Fibroblast of skin of back (primary cell): ENCODE data around the gene PAX5.

Source experiments
- DNase-seq: peaks from one replicate; pipeline ENCODE4 v3.0.0-alpha.2; 2013

Gene PAX5

DNA sequence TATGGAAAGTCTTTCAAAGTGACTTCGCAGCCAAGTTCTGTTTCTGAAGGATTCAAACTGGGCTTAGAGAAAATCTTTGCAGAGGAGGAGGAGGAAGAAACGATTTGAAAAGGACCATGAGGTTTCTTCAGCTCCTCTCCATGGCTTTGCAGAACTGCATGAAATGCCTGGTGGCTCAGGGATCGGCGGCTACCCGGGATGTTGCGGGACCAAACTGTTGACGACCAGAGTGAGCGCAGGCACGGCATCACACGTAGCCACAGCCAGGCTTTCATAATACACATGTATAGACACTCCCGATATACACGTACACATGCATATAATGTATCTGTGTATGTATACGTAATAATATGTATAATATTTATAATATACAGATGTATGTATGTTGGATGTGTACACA lies 180.0 kb downstream of the PAX5 start:
- no peak for DNase-seq

DNA sequence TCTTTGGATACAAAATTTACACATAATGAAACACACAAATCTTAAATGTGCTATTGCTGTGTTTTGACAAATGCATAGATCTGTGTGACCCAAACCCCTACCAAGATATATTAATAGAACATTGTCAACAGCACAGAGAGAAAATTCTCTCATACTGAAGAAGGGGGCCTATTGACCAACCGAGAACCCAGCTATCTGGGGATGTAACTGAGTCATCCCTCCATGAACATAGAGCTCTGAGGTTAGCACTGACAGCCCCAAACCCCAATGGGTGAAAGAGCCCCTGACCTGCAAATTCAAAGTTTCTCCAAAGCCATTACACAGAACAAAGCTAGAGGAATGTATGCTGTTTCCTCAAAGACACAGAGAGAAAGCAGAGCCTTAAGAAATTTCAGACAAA lies 180.8 kb downstream of the PAX5 start:
- DNase-seq: no peak

DNA sequence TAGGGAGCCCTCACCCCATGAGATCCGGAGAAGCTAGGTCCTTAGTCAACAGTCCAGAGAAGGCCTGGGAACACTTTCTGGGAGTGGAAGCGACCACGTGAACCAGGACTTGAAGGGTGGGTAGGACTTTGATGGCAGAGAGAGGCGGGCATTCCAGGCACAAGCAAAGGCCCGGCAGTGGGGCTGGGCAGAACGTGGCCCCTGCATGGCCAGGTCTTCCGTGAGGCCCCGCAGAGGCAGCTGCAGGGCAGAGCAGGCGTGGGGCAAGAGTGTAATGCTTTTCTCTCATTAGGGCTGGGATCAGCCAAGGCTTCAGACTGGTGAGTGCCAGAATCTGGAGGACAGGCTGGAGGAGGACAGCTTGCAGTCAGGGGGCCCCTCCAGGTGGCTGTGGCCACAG lies 184.1 kb downstream of the PAX5 start:
- DNase-seq: no peak

DNA sequence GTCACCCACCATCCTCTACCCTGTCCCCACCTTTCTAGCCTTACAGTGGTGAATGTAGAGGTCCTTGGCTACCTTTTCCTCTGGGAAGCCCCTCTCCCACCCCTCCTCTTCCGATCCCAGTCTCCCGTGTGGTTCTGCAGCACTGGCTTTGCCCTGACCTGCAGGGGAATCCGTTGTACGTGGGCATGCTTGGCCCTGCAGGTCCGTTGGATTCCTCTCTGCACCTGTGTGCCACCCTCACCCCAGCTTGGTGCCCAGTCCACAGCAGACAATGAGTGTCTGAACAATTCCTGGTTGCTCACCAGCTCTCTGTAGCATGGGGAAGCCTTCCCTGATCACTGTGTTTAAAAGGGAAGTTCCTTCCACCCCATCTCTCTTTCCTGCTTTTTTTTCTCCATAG lies 185.1 kb downstream of the PAX5 start:
- DNase-seq: no peak

DNA sequence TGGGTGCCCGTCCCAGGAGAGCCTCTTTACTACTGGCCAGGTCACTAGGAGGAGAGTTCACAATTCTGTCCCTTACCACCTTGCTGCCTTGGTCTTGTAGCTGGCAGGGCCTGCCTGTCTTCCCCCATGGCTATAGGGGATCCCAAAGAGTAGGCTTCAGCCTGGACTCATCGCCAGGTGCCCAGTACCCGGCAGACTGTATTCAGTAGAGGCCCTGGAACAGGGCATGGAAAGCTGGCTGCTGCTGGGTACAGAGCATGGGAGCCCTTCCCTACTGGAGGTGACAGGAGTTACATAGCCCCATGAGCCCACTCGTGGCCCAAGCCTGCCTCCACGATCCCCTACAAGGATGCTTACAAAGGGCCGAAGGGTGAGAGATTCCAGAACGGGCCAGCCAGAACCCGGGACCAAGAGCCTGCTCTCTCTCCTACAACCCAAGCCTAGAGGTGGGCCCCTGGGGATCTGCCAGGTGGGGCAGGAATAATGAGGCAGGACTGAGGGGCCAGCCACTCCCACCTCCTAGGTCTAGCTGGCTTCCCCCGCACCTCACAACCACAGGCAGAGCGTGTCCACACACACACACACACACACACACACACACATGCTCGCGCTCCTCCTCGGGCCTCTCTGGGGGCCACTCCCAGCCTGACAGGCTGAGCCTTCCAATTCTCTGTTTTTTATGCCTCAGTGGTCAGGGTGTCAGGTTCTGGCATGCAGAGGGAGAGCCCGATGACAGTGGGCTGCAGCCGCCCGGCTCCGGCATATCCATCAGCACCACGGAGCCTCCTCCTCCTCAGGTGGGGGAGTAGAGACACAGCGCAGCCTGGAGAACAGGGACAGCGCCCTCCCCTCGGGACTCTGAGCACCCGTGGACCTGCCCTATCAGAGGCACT lies 186.0 kb downstream of the PAX5 start:
- no peak for DNase-seq

DNA sequence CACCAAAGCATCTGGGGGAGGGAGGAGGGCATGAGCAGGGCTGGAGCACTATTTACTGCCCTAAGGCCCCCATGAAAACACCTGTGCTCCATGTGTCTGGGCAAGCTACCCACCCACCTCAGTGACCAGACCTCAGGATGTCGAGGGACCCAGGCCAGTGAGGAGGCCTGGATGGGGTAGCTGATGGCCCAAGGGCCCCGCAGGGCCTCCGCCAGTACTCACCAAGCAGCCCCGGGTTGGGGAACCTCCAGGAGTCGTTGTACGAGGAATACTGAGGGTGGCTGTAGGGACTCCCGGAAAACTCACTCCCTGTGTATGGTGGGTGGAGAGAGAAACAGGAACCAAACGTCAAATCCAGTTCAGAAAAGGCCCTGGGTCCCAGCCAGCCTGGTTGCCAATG lies 187.4 kb downstream of the PAX5 start:
- no peak for DNase-seq

DNA sequence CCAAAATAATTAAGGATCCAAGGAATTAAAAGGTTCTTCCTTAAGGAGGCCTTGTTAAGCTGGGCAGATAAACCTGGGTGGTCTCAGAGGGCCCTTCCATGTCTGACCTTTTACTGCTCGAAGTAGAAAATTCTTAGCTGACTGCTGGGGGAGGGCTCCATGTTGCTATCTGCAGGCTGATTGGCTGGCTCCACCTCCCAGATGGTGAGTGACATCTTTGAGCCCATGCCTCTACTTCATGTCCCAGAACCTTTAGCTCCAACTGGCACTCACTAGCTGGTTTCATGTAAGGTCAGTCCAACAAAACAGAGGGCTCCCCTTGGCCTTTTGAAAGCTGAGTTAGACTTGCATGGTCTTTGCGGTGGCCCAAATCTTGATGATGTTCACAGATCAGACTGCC lies 188.2 kb downstream of the PAX5 start:
- no peak for DNase-seq

DNA sequence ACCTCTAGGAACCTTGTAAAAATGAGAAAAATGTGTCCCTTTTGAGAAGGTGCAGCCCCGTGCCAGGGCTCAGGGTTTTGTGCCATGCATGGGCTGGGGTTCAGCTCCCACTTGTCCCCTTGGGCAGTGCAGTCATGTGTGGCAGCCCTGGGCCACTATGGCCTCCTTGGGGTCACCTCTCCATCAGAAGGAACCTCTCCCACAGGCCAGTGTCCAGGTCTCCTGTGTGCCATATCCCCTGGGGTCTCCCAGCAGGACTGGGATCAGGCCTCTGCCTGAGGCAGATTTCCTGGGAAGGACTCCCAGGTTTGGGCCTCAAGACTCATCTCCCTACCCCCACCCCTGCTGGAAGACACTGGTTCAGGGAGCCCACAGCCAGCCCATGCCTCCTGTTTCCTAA lies 189.1 kb downstream of the PAX5 start:
- no peak for DNase-seq

DNA sequence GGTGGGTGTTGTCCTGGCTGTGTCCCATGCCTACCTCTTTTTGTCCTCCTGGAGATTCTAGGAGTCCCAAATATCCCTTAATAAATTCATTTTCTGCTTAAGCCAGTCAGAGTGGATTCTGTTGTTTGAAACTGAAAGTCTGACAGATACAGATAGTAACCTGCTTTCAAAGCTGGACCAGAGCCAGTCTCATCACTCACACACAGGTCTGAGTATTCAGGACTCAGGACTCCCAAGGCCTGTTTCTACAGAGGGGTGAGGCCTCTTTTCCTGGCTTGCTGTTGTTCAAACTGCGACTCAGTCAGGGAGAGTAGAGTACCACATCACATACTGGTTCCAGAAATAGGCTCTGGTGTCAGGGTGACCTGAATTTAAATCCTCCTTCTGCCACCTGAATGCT lies 190.1 kb downstream of the PAX5 start:
- DNase-seq: no peak

DNA sequence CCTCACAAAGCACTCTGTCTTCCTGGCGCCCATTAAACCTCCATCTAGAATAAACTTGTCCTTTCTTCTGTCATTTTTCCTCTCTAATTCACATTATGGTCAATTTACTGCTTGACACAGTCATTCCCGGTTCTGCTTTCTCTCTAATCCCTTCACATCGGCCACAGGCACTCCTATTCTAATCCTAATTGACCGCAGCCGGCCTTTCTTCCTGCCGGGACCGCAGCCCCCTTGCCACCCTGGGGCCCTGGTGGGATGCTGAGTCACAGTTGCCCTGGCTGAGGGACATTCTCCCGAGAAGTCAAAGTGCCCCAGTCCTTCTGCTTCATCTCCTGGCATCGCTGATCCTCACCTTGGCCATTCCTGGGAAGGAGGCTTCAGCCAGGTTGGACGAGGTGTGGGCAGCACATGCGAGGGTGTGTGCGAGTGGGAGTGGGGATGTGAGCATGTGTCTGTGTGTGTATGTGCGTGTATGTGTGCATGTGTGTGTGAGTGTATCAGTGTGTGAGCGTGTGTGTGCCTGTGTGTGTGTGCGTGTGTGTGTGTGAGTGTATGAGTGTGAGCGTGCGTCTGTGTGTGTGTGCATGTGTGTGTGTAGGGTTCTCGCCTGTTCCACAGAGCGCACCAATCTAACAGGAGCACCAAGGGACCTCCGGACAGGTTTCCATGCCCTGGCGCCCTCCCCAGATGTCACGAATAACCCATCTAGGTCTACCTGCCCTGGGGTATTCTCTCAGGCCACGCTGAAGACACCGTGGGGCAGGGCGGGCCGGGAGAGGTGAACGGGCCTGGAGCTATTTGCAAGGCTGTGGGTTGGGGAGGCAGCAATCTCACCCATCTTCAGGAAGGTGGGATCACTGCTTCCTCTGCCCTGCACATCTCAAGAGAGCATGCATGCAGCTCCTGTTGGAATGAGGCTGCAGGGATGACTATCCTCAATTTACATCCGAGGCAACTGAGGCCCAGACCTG lies 191.2 kb downstream of the PAX5 start:
- no peak for DNase-seq

DNA sequence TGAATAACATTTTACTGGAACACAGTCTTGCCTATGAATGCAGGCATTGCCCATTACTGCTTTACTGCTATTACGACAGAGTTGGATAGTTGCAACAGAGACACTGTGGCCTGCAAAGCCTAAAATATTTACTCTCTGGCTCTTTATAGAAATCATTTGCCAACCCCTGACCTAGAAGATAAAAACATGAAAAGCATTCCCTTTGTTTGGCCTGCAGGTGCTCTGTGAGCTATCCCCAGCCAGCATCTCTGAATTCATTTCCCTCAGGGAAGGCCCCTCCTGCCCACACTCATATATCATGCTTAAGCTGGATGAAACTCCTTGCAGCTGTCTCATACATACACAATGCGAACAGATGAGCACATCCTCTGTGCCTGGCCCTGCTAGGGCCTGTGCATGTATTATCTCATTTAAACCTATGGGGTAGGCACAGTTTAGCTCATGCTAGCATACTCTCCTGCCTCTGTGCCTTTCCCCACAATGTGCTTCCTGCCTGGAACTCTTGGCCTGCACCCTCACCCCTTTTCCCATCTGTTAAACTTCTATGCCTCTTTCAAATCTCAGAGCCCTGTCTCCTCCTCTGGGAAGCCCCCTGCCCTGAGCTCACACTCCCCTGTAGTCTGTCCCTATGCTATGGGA lies 193.1 kb downstream of the PAX5 start:
- no peak for DNase-seq

DNA sequence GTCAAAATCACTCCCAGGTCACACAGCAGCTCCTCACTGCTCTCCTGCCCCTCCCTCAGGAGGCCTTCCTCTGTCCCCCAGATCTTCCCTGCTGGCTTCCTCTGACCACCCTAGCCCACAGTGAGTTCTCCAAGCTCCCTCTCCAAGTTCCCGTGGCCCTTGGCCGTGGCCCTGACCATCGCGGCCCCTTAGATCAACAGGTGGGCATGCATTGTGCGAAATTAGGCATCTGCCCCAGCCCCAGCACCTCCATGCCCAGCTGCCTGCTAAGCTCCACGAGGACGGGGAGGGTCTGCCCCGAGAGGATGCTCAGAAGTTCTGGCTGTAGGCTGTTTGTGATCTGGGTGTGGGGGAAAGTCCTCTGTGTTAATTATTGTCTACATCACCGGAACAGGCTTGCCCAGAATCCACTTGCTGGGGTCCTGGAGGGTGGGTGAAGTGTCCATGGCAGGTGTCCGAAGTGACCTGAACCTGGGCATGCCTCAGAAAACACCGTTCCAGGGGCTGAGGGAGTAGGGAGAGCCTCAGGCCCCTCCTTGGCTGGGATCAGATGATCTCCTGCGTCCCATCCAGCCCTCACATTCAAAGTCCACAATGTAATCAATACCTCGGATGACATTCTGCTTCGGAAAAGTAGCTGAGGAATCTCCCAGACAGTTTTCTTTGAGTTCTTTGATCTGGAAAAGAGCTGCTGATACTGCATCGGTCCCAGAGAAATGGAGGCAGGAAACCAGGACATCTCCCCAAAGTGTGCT lies 194.8 kb downstream of the PAX5 start:
- no peak for DNase-seq

DNA sequence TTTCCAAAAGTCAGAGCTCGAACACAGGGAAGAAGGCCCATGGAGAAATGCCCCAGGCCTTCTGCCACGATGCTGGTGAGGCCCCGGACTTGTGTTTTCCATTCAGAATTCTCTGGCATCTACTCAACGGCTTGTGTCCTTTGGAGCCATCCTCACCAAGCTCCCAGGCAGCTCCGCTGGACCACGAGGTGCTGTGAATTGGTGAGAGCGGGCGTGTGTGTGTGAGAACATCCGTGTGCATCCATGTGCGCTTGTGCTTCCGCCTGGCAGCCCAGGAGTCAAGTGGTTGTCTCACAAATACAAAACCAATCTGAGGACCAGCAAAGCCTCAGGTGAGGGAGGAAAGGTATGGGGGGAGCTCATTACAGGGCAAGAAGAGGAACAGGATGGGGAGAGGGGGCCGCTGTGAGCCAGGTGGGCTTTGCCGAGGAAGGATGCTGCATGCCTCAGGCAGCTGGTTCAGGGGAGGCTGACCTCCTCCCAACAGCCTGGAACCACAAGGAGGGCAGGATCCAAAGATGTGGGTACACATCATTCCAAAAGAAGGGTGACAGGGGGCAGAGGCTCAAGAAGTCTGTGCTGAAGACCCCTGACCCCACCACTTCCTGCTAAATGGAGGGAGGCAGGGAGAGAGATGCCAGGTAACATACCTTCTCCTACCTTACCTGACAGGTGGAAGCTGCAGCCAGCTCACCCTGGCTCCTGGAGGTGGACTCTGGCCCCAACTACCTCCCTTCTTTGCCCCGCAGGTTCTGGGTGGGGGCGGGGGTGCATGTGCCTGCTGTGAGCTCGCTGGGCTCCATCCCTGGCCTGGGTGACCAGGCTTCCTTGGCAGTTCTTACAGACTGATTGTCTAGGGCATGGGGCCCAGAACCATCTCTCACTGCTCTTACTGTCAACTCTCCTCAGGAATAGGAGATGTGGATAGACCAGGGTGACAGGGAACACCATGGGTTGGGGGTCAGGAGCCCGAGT lies 196.3 kb downstream of the PAX5 start:
- DNase-seq: no peak

DNA sequence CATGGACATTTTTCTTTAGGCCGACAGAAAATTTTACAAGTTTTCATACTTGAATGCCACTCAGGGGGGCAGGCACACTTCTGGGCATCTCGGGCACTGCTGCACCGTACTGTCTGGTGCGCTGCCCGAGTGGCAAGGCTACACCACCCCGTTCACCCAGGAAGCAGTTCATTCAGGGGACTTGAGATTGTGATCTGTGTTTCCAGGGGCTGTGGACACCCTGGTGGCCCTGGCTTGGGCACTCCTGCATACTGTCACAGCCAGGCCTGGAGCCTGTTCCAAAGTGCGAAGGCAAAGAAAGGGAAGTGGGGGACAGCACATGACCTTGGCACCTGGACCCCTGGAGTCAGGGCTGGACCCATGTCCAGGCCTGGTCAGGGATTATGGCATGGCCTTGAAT lies 197.6 kb downstream of the PAX5 start:
- no peak for DNase-seq

DNA sequence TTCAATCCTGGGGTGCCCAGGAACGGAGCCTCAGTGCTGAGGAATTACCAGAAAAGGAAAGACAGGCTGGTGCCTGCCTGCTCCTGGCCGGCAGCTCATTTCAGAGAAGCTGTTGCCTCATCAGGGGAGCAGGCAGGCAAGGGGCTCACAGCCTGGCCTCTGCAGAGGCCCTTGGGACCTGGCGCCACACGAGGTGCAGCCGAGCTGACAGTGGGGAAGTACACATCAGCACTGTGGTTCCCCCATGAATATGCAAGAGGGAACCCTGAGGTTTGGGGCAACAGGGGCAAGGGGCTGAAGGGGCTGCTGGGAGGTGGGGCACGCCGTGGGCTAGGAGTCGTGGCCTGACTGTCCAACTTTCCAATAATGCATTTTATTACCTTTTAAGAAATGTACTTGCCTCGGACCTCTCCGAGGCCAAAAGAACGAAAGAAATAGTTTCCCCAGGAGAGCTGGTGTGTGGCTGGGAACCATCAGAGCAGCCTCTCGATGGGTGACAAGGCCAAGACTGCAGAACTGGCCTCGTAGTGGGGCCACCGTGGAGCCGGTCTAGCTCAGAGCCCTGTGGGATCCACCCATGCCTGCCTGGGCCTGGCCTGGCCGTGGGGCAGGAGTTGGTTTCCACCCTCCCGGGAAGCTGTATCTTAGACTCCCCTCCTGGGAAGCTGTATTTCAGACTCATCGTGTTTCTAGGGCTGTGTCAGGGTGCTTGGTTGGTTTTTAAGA lies 198.6 kb downstream of the PAX5 start:
- DNase-seq: no peak

DNA sequence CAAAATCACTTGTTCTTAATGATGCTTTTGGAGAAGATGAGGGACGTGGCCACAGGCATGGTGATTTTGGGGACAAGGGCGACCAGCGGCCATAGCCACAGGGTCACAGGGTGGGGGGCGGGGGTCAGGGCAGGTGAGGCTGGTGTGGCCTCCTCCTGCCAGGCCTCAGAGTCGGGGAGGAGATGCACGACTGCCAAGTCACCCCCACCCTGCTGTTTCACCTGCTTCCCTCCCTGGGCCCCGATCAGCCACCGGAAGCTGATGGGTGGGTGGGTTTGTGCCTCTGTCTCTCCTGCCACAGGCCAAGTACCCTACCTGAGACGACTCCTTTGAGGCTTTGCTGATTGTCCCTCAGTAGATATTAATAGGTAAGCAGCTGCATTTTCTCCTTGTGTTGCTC lies 199.3 kb downstream of the PAX5 start:
- no peak for DNase-seq

DNA sequence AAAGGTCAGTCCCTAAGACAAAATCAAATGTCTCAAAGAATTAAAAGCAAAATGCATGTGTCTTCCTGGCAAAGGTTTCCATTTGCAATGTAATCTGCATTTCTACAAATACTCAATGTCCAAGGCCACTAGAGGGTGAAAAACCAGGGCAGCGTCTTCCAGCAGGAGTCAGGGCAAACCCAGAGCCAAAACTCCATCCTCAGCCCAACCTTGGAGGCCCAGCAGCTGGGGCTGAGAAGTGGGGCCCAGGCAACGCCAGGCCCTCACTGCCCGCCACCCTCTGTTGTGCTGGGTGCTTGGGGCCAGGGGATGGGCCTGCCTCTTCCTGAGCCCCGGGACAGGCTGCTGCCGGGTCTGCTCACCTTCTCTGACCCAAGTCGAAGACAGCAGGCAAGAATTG lies 200.1 kb downstream of the PAX5 start:
- DNase-seq: no peak

DNA sequence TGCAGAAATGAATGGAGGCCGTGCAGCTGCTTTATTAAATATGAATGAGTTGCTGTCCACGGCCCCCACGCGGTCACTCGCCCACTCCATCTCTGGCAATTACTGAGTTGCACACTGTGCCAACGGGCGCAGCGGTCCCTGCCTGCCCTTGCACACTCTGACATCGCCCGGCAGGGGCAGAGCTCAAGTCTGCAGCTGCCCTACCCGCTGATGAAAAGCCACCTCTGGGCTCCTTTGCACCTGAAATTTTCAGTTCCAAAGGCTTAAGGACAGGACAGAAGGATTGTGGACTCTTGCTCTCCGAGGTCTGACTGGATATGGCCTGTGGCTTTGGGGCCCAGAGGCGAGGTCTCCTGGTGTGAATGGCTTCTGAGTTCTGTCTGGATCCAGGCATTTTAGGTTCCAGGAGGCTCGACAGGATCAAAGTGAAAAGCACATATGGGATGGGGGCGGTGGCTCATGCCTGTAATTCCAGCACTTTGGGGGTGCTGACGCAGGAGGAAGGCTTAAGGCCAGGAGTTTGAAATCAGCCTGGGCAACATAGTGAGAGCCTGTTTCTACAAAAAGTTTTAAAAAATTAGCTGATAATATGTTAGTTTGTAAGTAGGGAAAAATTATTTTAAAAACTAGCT lies 201.8 kb downstream of the PAX5 start:
- DNase-seq: no peak

DNA sequence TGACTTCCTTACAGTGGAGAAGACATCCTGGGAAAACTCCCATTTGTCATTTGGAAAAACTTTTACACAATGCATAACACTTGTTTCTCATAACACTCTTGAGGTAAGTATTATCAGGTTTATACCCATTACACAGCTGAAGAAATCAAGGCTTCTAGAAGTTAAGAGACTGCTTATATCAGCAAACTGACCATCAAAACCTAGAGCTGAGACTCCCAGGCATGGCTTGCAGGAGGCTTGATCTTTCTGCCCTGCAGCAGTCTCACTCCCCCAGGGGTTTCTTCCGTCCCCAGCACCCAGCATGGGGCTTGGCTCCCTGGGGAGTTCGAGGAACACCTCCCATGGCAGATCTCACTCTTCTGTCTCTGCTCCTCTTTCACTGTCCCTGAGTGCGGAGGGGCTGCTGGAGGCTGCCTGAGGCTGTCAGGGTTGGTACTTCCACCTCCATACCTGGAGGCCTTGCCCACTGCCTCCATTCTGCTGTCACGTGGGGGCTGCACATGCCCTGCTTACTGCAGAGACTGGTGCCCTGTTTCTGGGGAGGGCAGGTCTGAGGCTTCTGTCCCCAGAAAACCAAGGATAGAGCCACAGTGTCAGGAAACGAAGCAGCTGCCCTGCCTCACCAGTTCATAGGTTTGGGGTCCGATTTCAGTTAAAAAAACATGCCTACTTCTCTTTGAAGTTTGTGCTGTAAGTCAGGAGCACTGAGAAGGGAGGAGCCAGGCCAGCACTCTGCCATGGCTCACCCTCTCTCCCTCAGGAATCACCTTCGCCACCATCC lies 202.5 kb downstream of the PAX5 start:
- DNase-seq: no peak
